ENCODE measurements around the gene HSBP1.

HSBP1 gene

GRCh38 chr16:83804366-83804765 lies 3.4 kb upstream of the HSBP1 start:
- no peak for DNase-seq

GRCh38 chr16:83806036-83806435 lies 1.7 kb upstream of the HSBP1 start:
- no peak for DNase-seq

- no peak for DNase-seq
Measured at GRCh38 chr16:83806731-83807130, 1.0 kb upstream of the HSBP1 start.

GRCh38 chr16:83807327-83807709 lies 460 bp upstream of the HSBP1 start:
- DNase-seq, result no peak

GRCh38 chr16:83808573-83809014 lies 816 bp downstream of the HSBP1 start:
- DNase-seq, result no peak

GRCh38 chr16:83809092-83809491 lies 1.3 kb downstream of the HSBP1 start:
- DNase-seq, result no peak

GRCh38 chr16:83810901-83811300 lies 3.1 kb downstream of the HSBP1 start:
- no peak for DNase-seq

- DNase-seq, result peak in 1 of 2 experiments; percentile 27
Measured at GRCh38 chr16:83813823-83814658, 6.3 kb downstream of the HSBP1 start.

- no peak for DNase-seq
Measured at GRCh38 chr16:83814659-83814985, 6.8 kb downstream of the HSBP1 start.

- DNase-seq, result no peak
Measured at GRCh38 chr16:83817022-83817421, 9.2 kb downstream of the HSBP1 start.

- no peak for DNase-seq
Measured at GRCh38 chr16:83818276-83818675, 10.5 kb downstream of the HSBP1 start.

GRCh38 chr16:83819361-83819760 lies 11.6 kb downstream of the HSBP1 start:
- no peak for DNase-seq

GRCh38 chr16:83826146-83826913 lies 18.6 kb downstream of the HSBP1 start:
- peak; percentile 57 to 74 for DNase-seq

- DNase-seq, result no peak
Measured at GRCh38 chr16:83830091-83830768, 22.5 kb downstream of the HSBP1 start.

- DNase-seq, result no peak
Measured at GRCh38 chr16:83830769-83831455, 23.1 kb downstream of the HSBP1 start.

- DNase-seq, result no peak
Measured at GRCh38 chr16:83831456-83831987, 23.7 kb downstream of the HSBP1 start.

GRCh38 chr16:83833921-83834320 lies 26.1 kb downstream of the HSBP1 start:
- DNase-seq, result no peak

GRCh38 chr16:83835586-83836566 lies 28.1 kb downstream of the HSBP1 start:
- DNase-seq, result no peak

- DNase-seq, result no peak
Measured at GRCh38 chr16:83837566-83837965, 29.8 kb downstream of the HSBP1 start.

GRCh38 chr16:83838151-83838550 lies 30.4 kb downstream of the HSBP1 start:
- DNase-seq, result peak in 1 of 2 experiments; percentile 36

GRCh38 chr16:83839561-83839960 lies 31.8 kb downstream of the HSBP1 start:
- no peak for DNase-seq

All from NCI-H524 (cell line).